GM03348 (cell line): ENCODE results near the gene WNT8B.

Source experiments
- DNase-seq: peaks from one replicate; pipeline ENCODE4 v3.0.0; 2012; ENCODE audit warnings: low spot score

WNT8B gene

GRCh38 chr10:100519311-100520051, 56.7 kb downstream of the WNT8B start, which contains the start of gene SEC31B:
Gene SEC31B, minus strand, starts transcription at chr10:100519861. Its CDS starts 2,909 bp downstream, at chr10:100516952.
- DNase-seq = peak; percentile 16

- DNase-seq = no peak
Observed at GRCh38 chr10:100520811-100521210, 58.0 kb downstream of the WNT8B start.

GRCh38 chr10:100522107-100522801, 59.4 kb downstream of the WNT8B start:
- DNase-seq = no peak

- no peak for DNase-seq
Observed at GRCh38 chr10:100522945-100523344, 60.1 kb downstream of the WNT8B start.

GRCh38 chr10:100524206-100524605, 61.4 kb downstream of the WNT8B start:
- no peak for DNase-seq

GRCh38 chr10:100524638-100525037, 61.8 kb downstream of the WNT8B start:
- no peak for DNase-seq

- no peak for DNase-seq
Observed at GRCh38 chr10:100528123-100528886, 65.5 kb downstream of the WNT8B start.

- DNase-seq = peak; percentile 21
Observed at GRCh38 chr10:100528921-100529474, 66.2 kb downstream of the WNT8B start.

GRCh38 chr10:100529475-100530298, 66.9 kb downstream of the WNT8B start, which contains the start of gene NDUFB8:
Gene NDUFB8, minus strand, starts transcription at chr10:100529871. Its CDS starts 20 bp downstream, at chr10:100529851.
- DNase-seq = peak; percentile 95

- DNase-seq = no peak
Observed at GRCh38 chr10:100531761-100532160, 69.0 kb downstream of the WNT8B start.
